GM08714 (cell line): ENCODE data around the gene ADAM12.
"Not testable (repeated sequence)": the region's sequence is repeated elsewhere in the genome, so short reads cannot be mapped to it uniquely, and the experiment has no call there.

Experiments
- H3K4me3 ChIP-seq: fragments of 200-500 bp; sonication (Bioruptor generic); 2 replicates; pipeline ENCODE4 v1.5.1; 2014; ENCODE audit warnings: mild to moderate bottlenecking, low read length, inconsistent platforms
- ZNF274 ChIP-seq: IDR thresholded peaks from 2 replicates; pipeline ENCODE4 v1.6.1; 2012; ENCODE audit warnings: mild to moderate bottlenecking, low read depth, low read length

The ADAM12 gene

DNA sequence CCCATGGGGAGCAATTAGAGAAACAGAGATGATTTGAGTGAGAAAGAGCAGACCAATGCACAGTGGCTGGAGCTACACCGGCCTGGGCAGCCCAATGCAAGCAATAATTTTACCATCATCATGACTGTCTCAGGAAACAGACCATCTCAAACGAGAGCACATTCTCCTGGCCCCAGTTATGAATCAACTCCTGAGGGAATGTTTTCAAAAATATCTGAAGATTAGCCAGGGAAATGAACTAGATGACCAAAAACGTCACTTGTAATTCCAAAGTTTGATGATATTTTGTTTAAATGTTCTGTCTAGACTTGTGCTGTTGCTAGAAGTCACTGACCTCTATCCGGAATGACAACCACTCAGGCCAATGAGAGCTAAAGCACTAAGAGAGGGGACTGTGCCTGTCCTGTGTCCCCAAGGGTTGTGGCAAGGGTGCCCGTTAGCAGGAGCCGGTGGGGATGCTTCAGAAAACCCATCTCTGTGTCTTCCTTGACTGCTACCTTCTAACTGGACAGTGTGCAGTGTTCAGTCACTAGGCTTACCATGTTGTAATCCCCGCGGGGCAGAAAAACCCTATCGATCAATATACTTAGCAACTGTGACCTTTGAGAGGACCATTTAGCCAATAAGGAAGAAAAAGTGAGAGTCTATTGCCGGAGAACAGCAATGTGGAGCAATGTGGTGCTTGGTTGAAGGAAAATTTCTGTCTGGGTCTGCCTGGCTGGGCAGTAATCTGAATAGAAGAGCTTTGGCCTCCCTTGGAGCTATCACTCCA is 202.4 kb downstream of the ADAM12 start:
- no peak overlapping the region for H3K4me3 ChIP-seq
- no peak for TF ChIP-seq ZNF274

- H3K4me3 ChIP-seq: no peak overlapping the region
- TF ChIP-seq ZNF274: no peak
These were observed 206.7 kb downstream of the ADAM12 start for GRCh38 chr10:126181626-126182025.

GRCh38 chr10:126179637-126180036 is 208.6 kb downstream of the ADAM12 start:
- no peak overlapping the region for H3K4me3 ChIP-seq
- no peak for TF ChIP-seq ZNF274

DNA sequence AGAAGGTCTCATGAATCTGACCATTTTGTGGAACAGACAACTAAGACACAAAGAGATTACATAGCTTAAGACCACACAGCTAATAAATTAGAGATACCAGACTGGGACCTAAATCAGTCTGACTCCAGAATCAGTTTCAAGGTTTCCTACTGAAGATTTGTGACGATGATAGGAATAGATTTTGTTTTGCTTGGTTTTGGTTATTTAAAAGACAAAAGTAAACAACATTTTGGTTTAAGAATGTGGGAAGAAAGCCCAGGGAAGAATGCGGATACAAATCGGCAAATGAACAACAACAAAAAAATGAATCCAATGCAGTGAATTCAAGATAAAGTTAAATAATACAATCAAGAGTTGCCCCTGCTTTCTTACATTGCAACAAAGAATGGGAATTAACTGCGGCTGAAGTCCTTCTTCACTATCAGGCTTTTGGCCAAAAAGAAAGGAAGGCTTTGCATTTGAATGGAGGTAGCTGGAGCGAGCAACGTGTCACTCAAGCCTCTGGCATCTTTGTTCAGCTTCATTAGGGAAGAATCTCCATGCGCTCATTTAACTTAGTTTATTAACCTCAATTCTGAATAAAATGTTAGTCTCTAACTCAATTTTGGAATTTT is 210.8 kb downstream of the ADAM12 start:
- no peak for TF ChIP-seq ZNF274
- no peak overlapping the region for H3K4me3 ChIP-seq

- no peak for TF ChIP-seq ZNF274
- no peak overlapping the region for H3K4me3 ChIP-seq
These were observed 212.5 kb downstream of the ADAM12 start for GRCh38 chr10:126175641-126176262.

GRCh38 chr10:126172755-126173154 is 215.5 kb downstream of the ADAM12 start:
- H3K4me3 ChIP-seq: not testable (repeated sequence)

DNA sequence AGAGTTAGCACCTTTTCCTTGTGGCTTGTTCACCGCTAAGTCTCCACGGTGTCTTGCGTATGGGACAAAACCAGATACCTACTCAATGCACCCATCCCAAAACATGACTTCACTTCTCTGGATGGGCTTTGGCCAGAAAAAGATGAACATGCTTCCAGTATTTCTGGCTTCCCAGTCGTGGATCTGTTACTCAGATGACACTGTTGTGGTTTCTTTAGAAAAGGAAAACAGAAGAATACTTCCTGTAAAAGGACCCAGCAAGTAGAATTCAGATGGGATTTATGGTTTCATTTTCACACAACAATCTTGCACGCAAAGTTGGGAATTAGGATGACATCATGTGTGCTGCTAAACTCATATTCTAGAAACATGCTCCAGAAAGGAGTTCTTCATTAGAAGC is 216.7 kb downstream of the ADAM12 start:
- no peak for TF ChIP-seq ZNF274
- H3K4me3 ChIP-seq: no peak overlapping the region

DNA sequence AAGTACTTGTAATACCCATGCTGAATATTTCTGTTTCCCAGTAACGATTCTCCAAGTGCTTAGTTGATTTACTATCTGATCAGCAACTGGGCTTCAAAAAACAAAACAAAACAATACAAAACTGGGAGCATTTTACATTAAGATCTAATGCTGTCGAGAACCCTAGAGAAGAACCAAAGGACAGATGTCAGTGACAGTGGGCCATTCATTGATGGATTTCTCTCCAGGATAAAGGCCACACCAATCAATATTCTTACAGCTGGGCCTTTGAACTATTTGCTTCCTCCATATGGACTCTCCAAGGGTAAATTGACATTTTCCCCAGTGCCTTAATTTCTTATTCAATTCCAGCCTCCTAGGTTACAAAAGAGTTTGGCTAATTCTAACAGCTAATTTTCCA is 217.5 kb downstream of the ADAM12 start:
- H3K4me3 ChIP-seq: no peak overlapping the region
- no peak for TF ChIP-seq ZNF274

- no peak for TF ChIP-seq ZNF274
- no peak overlapping the region for H3K4me3 ChIP-seq
These were observed 217.9 kb downstream of the ADAM12 start for GRCh38 chr10:126170371-126170770.

DNA sequence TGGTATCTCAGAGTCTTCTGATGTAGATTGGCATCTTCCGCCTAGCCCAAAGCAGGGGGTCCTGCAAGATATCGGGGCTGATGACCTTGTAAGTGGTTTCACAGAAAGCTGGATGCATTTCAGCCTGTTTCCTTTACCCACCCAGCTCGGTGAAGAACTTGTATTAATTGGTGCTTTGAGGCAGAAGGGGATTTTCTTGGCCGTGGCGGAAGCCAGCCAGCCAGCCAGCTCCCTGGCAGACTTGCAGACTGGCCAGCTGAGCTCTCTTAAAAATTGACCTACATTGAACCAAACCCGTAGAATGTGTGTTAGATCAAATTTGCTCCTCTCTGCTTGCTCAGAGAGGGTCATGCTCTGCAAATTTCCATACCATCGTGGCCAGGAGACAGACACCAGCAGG is 218.4 kb downstream of the ADAM12 start:
- TF ChIP-seq ZNF274: no peak
- no peak overlapping the region for H3K4me3 ChIP-seq

DNA sequence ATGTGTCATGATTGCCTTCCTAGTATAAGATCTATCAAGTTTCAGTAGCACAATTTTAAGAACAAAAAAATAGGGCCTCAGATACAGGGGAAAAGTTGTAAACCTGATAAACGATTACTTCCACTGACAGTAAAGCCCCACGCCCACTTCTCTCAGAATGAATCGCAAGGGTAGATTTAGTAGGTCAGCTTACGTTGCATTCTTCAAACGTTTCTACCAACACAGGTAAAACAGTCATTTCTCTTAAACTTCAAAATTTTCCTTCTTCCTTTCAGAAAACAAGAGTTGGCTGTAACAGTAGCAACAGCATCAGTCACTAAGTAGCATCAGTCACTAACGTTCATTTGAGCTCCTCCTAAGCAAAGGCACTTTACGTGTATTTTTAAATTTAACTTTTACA is 221.5 kb downstream of the ADAM12 start:
- TF ChIP-seq ZNF274: no peak
- H3K4me3 ChIP-seq: no peak overlapping the region

- no peak overlapping the region for H3K4me3 ChIP-seq
- no peak for TF ChIP-seq ZNF274
These were observed 222.4 kb downstream of the ADAM12 start for GRCh38 chr10:126165874-126166273.

- no peak overlapping the region for H3K4me3 ChIP-seq
- TF ChIP-seq ZNF274: no peak
These were observed 224.8 kb downstream of the ADAM12 start for GRCh38 chr10:126163506-126163905.

- TF ChIP-seq ZNF274: no peak
These were observed 226.6 kb downstream of the ADAM12 start for GRCh38 chr10:126161691-126162090.

DNA sequence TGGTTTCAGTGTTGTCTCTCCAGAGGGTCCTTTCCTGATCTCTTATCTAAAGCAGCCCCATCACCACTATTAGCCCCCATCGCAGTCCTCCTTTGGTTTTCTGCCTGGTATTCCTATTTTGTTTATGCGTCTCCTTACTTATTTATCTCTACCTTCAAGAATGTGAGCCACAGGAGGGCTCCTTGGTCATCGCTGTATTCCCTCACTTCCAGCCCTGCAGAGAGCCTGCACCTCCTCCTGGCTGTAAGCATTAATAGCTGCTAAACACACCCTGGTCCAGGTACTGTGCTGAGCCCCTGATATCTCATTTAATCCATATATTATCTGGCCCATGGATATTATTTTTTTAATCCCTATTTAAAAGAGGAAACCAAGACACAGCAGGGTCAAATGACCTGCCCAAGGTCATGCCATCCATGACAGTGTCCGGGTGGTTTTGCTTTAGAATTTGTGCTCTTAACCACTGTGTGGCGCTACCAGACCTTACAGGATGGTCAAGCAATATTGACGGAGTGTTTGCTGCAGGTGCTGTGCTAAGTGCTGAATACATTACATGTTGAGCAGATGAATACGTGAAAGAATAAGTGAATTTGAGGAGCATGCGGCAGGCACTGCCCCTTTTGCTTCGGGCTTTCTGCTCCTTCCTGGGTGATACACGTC is 227.2 kb downstream of the ADAM12 start:
- TF ChIP-seq ZNF274: no peak
- no peak overlapping the region for H3K4me3 ChIP-seq

More at GRCh38 chr10:126161691-126162090, 226.6 kb downstream of the ADAM12 start:
- no peak overlapping the region for H3K4me3 ChIP-seq
